HG03565 (cell line): ENCODE measurements around the gene DOK3.
"Not testable (repeated sequence)": the region's sequence is repeated elsewhere in the genome, so short reads cannot be mapped to it uniquely, and the experiment has no call there.

ENCODE experiments used
- ATAC-seq: cut with Tn5 transposase; IDR thresholded peaks from one replicate; pipeline ENCODE4 v1.9.1; 2021; ENCODE audit warnings: mild to moderate bottlenecking, moderate library complexity; ENCODE audit not compliant: unreplicated experiment

DOK3 gene

GRCh38 chr5:177498013-177498787 lies 11.4 kb downstream of the DOK3 start:
- peak; percentile 2 for ATAC-seq

- ATAC-seq, result peak; percentile 62
These were observed 12.2 kb downstream of the DOK3 start, which contains the start of gene PDLIM7 for GRCh38 chr5:177497292-177498012. PDLIM7 (minus strand) TSS chr5:177497604; CDS start chr5:177496512, 1,092 bp downstream.

DNA sequence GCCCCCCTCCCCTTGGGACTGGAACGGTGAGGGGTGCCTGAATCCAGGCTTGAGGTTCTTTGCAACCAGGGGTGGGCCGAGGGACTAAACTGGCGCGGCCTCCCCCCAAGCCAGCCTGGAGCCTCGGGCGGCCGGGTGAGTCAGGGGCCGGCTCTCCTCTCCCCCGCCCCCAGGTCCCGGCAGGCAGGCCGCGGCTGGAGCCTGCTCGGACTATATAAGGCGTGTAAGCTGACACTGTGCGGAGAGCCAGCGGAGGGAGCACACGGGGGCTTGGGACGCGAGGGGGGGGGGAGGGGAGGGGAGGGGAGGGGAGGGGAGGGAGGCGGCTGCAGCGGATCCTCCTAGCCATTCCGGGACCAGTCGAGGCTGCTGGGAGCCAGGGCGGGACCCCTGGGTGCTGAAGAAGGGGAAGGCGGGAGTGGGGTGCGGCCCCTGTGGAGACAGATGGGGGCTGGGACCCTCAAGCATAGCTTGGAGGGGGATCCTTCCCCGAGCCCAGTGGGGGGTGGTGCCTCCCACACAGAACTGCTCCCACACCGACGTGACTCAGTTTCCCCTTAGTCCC lies 12.8 kb downstream of the DOK3 start:
- ATAC-seq, result no peak

DNA sequence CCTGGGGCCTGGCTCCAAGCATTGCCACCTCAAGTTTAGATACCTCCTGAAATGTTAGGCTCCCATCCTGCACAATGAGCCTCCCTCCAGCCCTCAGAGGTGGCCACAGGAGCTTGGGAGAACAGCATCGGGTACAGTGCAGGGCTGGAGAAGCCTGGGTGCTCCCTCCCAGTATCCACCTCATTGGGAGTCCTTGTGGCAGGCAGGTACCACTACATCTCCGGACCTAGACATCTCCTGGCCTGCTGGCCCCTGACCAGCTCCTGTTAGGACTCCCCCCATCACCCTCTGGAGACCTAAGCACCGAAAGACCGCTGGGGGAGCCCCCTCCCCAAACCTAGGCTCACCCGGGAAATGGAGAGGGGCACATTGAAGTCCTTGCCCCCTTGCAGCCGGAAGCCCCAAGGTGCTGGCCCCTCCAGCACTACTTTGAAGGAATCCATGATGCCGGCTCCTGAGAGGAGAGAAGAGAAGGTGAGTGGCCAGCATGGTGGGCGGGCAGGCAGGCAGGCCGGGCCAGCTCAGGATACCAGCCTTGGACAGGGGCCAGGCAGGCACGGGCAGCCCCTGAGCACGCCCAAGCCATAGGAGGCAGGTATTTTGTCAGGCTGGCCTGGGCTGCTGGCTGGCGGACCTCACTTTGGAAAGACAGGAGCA lies 13.4 kb downstream of the DOK3 start:
- ATAC-seq, result no peak

GRCh38 chr5:177495243-177496060 lies 14.2 kb downstream of the DOK3 start:
- no peak for ATAC-seq

GRCh38 chr5:177494346-177495195 lies 15.1 kb downstream of the DOK3 start:
- ATAC-seq, result no peak

DNA sequence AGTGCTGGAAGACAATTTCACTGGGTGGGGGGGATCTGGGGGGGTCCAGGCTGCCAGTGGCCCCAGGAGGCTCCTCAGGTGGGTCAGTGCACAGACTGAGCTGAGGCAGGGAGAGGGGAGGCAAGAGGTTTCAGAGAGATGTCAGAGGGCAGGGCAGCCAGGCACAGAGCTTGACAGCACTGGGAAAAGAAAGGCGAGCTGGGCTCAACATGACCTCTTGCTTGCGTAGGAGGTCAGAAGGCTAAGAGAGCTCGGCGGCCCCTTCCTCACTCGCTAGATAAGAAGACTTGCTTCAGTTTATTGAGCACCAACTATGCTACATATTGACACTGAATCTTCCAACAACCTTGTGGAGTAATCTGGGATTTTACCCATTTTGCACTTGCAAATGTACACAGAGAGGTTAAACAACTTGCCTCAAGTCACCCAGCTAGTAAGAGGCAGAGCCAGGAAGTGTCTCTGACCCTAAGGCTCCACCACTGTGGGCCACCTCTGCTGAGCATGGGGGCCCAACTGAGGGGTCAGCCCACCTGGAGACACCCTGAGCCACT lies 15.8 kb downstream of the DOK3 start:
- no peak for ATAC-seq

GRCh38 chr5:177492841-177493240 lies 16.8 kb downstream of the DOK3 start:
- no peak for ATAC-seq

DNA sequence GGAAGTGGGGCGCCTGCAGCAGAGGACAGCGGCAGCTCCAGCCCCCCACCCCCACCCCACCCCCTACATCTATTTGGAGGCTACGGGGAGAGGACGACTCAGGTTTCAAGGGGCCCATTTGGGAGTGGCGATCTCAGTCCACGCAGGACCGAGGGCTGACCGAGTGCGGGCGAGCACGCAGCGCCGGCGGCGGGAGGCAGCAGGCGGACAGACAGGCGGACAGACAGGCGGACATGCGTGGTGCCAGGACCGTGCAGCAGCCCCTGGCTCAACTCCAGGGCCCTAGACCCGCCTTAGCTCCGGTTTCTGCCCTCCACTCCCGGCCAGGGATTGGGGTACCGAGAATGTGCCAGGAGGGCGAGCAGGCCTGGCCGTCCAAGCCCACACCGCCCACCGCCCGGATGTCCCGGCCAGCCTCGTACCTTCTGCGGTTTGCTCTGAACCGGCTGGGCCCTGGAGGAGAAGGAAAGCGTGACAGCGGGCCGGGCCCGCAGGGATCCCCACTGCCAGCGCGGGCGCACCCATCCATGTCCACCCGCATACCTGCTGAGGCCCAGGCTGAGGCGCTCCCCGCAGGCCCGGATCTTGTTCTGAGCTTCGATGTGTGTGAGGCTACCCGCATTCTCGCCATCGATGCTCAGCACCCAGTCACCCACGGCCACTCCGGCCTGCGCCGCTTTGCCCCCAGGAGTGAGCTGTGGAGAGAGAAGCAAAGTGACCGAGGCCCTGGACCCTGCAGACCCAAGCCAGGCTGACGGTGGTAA lies 17.5 kb downstream of the DOK3 start:
- no peak for ATAC-seq

DNA sequence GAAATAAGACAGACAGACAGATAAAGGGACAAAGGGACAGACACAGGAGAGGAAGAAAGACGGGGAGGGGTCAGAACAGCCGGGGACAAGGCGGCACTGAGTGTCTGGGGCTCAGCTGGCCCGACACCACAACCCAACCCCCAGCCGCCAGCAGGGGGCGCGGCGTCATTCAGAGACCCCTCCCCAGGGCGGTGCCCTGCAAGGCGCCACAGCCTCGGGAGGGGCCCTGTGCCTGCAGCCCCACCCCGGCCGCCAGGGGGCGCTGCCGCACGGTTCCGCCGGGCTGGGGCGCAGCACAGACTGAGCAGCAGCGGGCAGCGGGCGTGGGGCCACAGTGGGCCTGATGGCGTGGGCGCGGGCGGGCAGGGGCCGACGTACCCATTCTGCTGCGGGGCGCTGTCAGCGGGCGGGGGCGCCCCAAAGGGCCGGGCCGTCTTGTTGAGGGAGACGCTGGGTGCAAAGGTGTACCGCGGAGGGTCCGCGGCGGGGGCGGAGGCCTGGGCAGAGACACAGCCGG lies 18.1 kb downstream of the DOK3 start:
- ATAC-seq, result no peak

GRCh38 chr5:177490992-177491391 lies 18.6 kb downstream of the DOK3 start:
- ATAC-seq, result no peak

- no peak for ATAC-seq
These were observed 19.2 kb downstream of the DOK3 start for GRCh38 chr5:177490311-177490991.

DNA sequence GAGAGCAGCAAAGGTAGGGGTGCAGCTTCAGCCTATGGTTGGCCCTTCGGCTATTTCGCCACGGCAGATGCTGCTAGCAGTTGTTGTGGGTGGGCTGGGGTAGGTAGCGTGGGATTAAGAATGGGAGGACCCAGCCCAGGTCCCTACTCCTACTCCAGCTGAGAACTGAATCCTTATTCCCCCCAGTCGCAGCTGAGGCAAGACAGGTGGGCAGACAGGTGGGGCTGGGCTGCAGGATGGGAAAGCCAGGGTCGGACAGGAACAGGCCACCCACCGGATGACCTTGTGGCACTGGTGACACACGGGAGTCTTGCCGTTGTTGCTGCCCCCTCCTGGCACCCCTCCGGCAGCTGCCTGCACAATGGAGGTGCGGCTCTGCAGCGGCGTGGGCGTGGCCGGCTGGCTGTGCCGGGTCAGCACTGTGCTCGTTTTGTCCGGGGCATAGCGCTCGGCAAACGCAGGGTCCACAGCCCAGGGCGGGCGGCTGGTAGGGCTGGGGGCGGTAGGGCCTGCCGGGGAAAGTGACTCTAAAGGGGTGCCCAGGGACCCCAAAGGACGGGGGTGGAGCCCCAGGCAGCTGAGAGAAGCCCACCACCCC lies 20.4 kb downstream of the DOK3 start:
- ATAC-seq, result no peak

DNA sequence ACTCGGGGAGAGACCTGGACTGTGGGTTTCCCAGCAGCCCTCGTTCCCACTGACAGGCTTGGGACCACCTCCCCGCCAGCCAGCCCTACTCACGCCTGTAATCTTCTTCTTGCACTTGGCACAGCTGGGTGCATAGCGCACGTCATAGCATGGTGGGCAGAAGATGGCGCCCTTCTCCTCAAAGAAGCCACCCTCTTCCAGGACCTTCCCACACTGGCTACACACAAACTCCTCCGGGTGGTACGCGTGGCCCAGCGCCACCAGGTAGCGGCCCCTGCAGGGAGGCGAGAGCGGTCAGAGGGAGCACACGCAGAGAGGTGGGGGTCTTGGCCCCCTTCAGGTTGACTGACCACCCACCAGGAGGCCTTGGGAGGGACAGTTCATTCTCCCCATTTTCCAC lies 21.7 kb downstream of the DOK3 start:
- ATAC-seq, result no peak

- no peak for ATAC-seq
These were observed 22.5 kb downstream of the DOK3 start for GRCh38 chr5:177487144-177487543.

DNA sequence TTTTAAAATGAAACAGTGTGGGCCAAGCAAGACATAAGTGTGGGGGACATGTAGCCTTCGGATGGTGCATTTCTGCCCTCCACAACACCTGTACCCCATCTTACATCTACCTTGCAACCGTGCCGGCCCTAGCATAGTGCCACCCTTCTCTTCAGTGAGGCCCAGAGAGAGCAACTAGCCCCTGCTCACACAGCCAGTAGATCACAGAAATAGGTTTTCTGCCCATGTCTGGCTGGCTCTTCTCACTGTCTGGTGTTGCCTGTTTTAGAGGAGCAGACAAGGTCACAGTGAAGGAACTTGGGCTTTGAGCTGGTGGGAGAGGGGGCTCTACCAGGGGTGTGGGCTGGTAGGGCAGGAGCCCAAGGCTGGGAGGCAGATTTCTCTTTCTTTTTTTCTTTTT lies 23.4 kb downstream of the DOK3 start:
- no peak for ATAC-seq

DNA sequence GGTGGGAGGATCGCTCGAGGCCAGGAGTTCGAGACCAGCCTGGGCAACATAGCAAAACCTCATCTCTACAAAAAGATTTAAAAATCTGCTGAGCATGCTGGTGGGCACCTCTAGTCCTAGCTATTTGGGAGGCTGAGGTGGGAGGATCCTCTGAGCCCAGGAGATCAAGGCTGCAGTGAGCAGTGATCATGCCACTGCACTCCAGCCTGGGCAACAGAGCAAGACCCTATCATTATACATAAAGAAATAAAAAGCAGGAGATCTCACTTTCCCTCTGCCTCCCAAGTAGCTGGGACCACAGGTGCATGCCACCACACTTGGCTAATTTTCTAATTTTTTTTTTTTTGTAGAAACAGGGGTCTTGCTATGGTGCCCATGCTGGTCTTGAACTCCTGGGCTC lies 23.9 kb downstream of the DOK3 start:
- not testable (repeated sequence) for ATAC-seq
